IMR-90 (cell line): ENCODE results near the gene POMGNT1.

ENCODE experiments used
- BHLHE40 ChIP-seq: fragments of 150-350 bp; IDR thresholded peaks from 2 replicates; pipeline ENCODE4 v1.6.1; 2016; ENCODE audit warnings: mild to moderate bottlenecking, low read depth, low read length
- CTCF ChIP-seq: conservative IDR thresholded peaks from 2 replicates; pipeline ENCODE4 v1.5.1; 2012; ENCODE audit warnings: mild to moderate bottlenecking, low read depth, low read length, improper control_type of control experiment
- POLR2A ChIP-seq: IDR thresholded peaks from 2 replicates; pipeline ENCODE4 v1.6.1; 2012; ENCODE audit warnings: mild to moderate bottlenecking, low read depth, low read length
- RAD21 ChIP-seq: IDR thresholded peaks from 2 replicates; pipeline ENCODE4 v1.6.1; 2012; ENCODE audit warnings: low read length, improper control_type of control experiment
- RCOR1 ChIP-seq: IDR thresholded peaks from 2 replicates; pipeline ENCODE4 v1.6.1; 2012; ENCODE audit warnings: mild to moderate bottlenecking, low read length, improper control_type of control experiment; ENCODE audit not compliant: insufficient replicate concordance
- RFX5 ChIP-seq: IDR thresholded peaks from 2 replicates; pipeline ENCODE4 v1.8.0; 2012; ENCODE audit warnings: low read depth, mild to moderate bottlenecking, low read length, moderate library complexity
- TF ChIP-seq, protein P1 (sequence below): fragments of 150-350 bp; IDR thresholded peaks from 2 replicates; pipeline ENCODE4 v1.6.1; 2017; ENCODE audit warnings: mild to moderate bottlenecking, antibody characterized with exemption, low read length, low read depth

DNA sequence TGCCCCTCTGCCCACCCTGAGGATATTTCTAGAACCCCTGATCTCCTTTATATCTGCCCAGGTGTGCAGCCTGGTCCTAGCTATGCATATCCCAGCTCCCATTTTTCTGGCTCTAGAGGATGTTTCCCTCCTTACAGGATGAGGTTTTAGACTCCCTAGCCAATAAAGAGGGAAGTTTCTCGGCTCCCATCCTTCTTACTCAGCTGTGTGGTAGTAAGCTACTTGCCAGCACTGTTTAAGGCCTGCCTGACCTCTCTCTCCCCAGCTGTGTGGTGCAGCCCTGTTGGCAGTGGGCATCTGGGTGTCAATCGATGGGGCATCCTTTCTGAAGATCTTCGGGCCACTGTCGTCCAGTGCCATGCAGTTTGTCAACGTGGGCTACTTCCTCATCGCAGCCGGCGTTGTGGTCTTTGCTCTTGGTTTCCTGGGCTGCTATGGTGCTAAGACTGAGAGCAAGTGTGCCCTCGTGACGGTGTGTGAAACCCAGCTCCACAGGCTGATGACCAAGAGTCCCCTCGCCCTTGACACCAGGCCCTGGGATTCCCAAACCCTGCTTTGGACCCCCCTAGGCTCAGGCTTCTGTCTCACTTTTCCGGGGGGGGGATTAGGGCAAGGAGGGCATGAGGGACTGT lies 14.2 kb downstream of the POMGNT1 start:
- TF ChIP-seq POLR2A, result no peak
- TF ChIP-seq CTCF, result no peak
- TF ChIP-seq, protein P1, sequence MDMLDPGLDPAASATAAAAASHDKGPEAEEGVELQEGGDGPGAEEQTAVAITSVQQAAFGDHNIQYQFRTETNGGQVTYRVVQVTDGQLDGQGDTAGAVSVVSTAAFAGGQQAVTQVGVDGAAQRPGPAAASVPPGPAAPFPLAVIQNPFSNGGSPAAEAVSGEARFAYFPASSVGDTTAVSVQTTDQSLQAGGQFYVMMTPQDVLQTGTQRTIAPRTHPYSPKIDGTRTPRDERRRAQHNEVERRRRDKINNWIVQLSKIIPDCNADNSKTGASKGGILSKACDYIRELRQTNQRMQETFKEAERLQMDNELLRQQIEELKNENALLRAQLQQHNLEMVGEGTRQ, result no peak
- TF ChIP-seq BHLHE40, result no peak
- TF ChIP-seq RFX5, result no peak
- TF ChIP-seq RCOR1, result no peak
- TF ChIP-seq RAD21, result no peak
